Tibial artery (tissue), 4 donors: ENCODE measurements around the gene DYNLL2.
"Not testable (repeated sequence)": the region's sequence is repeated elsewhere in the genome, so short reads cannot be mapped to it uniquely, and the experiment has no call there.

Experiments used
- DNase-seq, 2 donors: peaks; one replicate each; pipeline ENCODE4 v3.0.0-alpha.2; 2019
- H3K27ac ChIP-seq, 2 donors: fragments of 200-600 bp; sonication (generic) in 1 of 2; 1 replicate in 1 of 2; 2 replicates in 1 of 2; pipeline ENCODE4 v1.5.1; 2018 to 2019; ENCODE audit warnings: mild to moderate bottlenecking in 1 of 2
- H3K27me3 ChIP-seq, 2 donors: fragments of 200-600 bp; sonication (generic) in 1 of 2; one replicate each; pipeline versions ENCODE4 v1.5.1 to v1.6.0; 2016 to 2019
- H3K36me3 ChIP-seq, 3 donors: fragments of 200-600 bp; sonication (generic) in 2 of 3; one replicate each; pipeline ENCODE4 v1.5.1; 2016 to 2019; ENCODE audit warnings: mild to moderate bottlenecking in 2 of 3
- H3K4me1 ChIP-seq, 4 donors: fragments of 200-600 bp; sonication (generic) in 2 of 4; 1 replicate in 3 of 4; 2 replicates in 1 of 4; pipeline ENCODE4 v1.5.1; 2016 to 2019
- H3K4me3 ChIP-seq, 2 donors: fragments of 200-600 bp; sonication (generic) in 1 of 2; 1 replicate in 1 of 2; 2 replicates in 1 of 2; pipeline ENCODE4 v1.5.1; 2018 to 2019; ENCODE audit warnings: mild to moderate bottlenecking in 2 of 2
- H3K9me3 ChIP-seq, 3 donors: fragments of 200-600 bp; sonication (generic) in 1 of 3; one replicate each; pipeline ENCODE4 v1.5.1; 2016 to 2019
- intact Hi-C: fragments of 100-400 bp; cut with DNase I; formaldehyde crosslinking; loops from one replicate; pipeline ENCODE4 v1.15.0; 2023; ENCODE audit warnings: low total_unique reads
- TF ChIP-seq, protein P1 (sequence below), 2 experiments: fragments of 200-600 bp in 1 of 2; fragments of 450-650 bp in 1 of 2; IDR thresholded peaks; one replicate each; pipeline ENCODE4 v1.5.1; 2017 to 2019; ENCODE audit warnings: antibody characterized with exemption in 2 of 2, mild to moderate bottlenecking in 1 of 2, moderate library complexity in 1 of 2

Gene DYNLL2

DNA sequence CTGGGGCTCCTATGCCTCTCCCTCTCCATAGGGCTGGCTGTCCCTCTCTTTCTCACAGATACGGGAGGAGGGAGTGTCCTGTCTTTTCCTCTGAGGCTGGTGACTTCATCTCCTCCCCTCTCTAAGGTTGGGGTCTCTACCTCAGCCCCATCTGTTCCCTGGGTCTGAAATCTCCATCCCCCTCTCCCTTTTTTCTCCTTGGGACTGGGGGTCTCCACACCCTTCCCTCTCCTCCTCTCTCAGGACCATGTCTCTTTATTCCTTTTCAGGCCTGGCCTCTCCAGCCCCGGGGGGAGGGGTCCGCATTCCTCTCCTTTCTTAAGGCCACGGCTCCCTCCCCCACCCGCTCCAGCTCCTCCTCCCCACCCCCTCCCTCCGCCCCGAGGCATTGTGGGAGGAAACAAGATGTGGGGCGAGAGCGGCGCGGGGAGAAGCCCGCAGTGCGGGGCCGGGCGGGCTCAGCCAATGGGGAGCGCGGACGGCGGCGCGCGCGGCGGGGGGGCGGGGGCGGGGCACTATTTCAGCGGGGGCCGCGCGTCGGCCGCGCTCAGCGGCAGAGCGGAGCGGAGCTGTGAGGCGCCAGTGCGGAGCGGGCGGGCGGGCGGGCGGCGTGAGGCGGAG lies at the start of gene DYNLL2:
Gene DYNLL2 (plus strand): TSS at position 550 of the 621 bp plus-strand sequence. CDS start 3,672 bp downstream, outside the sequence.
- peak within 1 kb of the TSS; percentile 92 to 96 for H3K27ac ChIP-seq
- H3K4me1 ChIP-seq = peaks cover 0 to 41% (median 32%) of the 10 kb centered on the region in 4 donors
- H3K9me3 ChIP-seq = no peaks in the 10 kb centered on the region
- no peaks in the 10 kb centered on the region for H3K27me3 ChIP-seq
- H3K36me3 ChIP-seq = peaks cover 3 to 13% (median 12%) of the 10 kb centered on the region in 3 donors
- TF ChIP-seq, protein P1, sequence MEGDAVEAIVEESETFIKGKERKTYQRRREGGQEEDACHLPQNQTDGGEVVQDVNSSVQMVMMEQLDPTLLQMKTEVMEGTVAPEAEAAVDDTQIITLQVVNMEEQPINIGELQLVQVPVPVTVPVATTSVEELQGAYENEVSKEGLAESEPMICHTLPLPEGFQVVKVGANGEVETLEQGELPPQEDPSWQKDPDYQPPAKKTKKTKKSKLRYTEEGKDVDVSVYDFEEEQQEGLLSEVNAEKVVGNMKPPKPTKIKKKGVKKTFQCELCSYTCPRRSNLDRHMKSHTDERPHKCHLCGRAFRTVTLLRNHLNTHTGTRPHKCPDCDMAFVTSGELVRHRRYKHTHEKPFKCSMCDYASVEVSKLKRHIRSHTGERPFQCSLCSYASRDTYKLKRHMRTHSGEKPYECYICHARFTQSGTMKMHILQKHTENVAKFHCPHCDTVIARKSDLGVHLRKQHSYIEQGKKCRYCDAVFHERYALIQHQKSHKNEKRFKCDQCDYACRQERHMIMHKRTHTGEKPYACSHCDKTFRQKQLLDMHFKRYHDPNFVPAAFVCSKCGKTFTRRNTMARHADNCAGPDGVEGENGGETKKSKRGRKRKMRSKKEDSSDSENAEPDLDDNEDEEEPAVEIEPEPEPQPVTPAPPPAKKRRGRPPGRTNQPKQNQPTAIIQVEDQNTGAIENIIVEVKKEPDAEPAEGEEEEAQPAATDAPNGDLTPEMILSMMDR (IDR thresholded peaks at IDR 0.05) = no peak
- H3K4me3 ChIP-seq = peak within 1 kb of the TSS; percentile 83 to 96
- intact Hi-C loops = loop anchor here (5.0 to 10.0 kb wide), 3 partner anchors 228 to 1024 kb away; partner anchors contain the start of genes MRPS23, MTMR4 and TRIM37
- peak; percentile 89 to 94 for DNase-seq

DNA sequence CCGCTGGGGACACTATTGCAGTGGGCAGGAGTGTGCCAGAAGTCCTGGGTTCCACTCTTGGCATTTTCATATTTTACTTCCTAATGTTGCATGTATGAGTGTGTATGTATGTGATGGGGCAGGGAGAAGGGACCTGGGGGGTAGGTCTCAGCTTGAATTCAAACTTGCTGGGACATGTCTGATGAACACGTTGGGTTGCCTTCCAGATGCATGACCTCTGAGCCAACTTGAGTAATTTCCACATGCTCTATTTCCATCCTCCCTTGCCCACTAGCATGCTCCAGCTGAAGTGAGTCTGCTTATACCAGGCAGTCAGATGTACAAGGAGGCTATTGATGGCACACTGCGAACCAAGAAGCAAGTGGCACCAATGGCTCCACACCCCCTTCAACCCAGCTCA lies 43.2 kb upstream of the DYNLL2 start:
- TF ChIP-seq, protein P1 (IDR thresholded peaks at IDR 0.05) = no peak
- Histone ChIP-seq H3K4me3 (no peak overlapping the region), H3K27ac (no peak overlapping the region), H3K9me3 (no peaks in the 10 kb centered on the region), H3K27me3 (peaks cover 0 to 32% of the 10 kb centered on the region in 2 donors), H3K4me1 (no peaks in the 10 kb centered on the region), H3K36me3 (no peaks in the 10 kb centered on the region)
- intact Hi-C loops = no loop called here
- DNase-seq = no peak

DNA sequence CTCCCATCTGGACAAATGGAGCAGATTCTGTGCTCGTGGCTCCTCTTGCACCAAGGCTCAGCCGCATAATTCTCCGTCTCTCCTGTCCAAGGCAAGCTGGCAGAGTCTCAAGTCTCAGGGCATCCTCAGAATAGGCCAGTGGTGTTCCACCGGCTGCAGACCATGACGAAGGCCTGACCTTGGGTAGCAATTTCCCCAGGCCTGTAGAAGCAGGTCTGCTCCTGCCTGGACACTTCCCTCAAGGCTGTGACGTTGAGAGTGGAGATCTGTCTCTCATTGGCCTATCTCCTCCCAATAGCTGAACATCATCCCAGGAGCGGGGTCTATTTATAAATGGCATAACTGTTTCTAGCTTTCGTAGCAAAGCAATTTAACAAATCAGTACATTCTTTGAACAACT lies 42.8 kb upstream of the DYNLL2 start:
- Histone ChIP-seq H3K4me3 (no peak overlapping the region), H3K4me1 (no peaks in the 10 kb centered on the region), H3K36me3 (no peaks in the 10 kb centered on the region), H3K27me3 (peaks cover 0 to 32% of the 10 kb centered on the region in 2 donors), H3K27ac (no peak overlapping the region), H3K9me3 (no peaks in the 10 kb centered on the region)
- intact Hi-C loops = no loop called here
- no peak for DNase-seq
- TF ChIP-seq, protein P1 (IDR thresholded peaks at IDR 0.05) = no peak

DNA sequence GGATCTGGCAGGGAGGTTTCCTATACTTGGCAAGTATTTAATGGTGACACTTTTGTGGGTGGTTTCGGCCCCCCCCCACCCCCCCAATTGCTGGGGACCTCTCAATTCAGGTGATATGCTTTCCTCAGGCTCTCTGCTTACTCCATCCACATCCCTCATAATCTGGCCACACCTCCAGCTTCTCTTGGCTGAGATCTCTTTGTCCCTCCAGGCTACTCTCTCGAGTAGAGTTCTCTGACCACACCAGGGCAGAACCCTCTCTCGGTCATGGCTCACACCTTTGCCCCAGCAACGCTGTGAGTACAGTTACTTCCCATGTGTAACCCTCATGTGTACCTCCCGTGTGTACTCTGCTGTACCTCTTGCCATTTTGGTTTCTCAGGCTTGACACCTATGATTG lies 42.1 kb upstream of the DYNLL2 start:
- Histone ChIP-seq H3K9me3 (no peaks in the 10 kb centered on the region), H3K27ac (no peak overlapping the region), H3K36me3 (no peaks in the 10 kb centered on the region), H3K4me3 (no peak overlapping the region), H3K27me3 (peaks cover 0 to 32% of the 10 kb centered on the region in 2 donors), H3K4me1 (no peaks in the 10 kb centered on the region)
- DNase-seq = no peak
- TF ChIP-seq, protein P1 (IDR thresholded peaks at IDR 0.05) = no peak
- intact Hi-C loops = no loop called here

DNA sequence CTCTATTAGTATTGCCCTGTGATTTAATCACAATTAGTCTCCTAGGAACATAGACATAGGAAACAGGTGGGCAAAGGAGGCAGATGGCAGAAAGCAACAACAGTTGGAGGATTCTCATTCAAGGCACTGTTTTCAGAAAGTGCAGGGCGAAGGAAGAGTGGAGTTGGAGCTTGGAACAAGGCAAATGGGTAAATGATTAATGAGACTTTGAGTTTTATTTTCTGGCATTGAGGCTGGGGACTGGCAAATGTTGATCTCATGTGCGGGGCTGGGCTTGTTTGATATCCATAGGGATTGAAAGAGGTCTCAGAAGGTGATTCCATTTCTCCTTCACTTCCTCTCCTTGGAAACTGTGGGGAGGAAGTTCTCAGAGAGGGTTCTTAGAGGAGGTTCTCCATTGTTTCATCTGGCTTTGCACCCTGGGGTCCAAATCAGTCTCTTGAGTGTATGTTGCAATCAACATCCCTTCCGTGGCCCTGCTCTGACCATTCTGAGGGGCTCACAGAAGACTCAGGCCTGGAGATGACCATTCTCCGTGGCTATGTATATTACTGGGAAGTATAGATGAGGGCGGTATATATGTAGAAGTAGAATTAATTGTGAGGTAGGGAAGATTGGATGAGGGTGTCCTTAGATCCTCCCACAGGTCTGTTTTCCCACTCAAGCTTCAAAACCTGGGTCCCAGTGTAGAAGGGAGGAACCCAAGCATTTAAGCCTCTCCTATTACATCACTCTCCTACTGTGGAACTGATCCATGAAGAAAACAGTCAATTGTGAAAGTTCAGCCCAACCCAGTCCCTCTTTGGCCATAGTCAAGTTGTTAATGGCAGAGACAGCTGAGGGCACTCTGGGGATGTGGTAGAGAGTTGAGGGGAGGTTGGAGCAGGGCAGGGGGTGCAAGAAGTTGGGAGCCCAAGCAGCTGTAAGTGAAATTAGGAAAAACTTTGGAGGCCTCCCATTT lies 39.7 kb upstream of the DYNLL2 start:
- DNase-seq = no peak
- TF ChIP-seq, protein P1 (IDR thresholded peaks at IDR 0.05) = no peak
- H3K27ac ChIP-seq = no peak overlapping the region
- H3K4me3 ChIP-seq = no peak overlapping the region
- intact Hi-C loops = no loop called here
- peaks cover 0 to 39% of the 10 kb centered on the region in 2 donors for H3K27me3 ChIP-seq
- no peaks in the 10 kb centered on the region for H3K9me3 ChIP-seq
- H3K36me3 ChIP-seq = no peaks in the 10 kb centered on the region
- no peaks in the 10 kb centered on the region for H3K4me1 ChIP-seq

DNA sequence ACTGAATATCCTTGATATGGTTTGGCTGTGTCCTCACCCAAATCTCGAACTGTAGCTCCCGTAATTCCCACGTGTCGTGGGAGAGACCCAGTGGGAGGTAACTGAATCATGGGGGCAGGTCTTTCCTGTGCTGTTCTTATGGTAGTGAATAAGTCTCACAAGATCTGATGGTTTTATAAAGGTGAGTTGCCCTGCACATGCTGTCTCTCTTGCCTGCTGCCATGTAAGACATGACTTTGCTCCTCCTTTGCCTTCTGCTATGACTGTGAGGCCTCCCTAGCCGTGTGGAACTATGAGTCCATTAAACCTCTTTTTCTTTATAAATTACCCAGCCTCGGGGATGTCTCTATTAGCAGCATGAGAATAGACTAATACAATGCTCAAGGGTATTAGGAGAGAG lies 39.0 kb upstream of the DYNLL2 start:
- H3K9me3 ChIP-seq, H3K36me3 ChIP-seq, H3K4me3 ChIP-seq, intact Hi-C loops, H3K4me1 ChIP-seq, H3K27ac ChIP-seq, DNase-seq: not testable (repeated sequence)
- H3K27me3 ChIP-seq = peaks cover 0 to 42% of the 10 kb centered on the region in 2 donors
